ENCODE results near the gene PCDHGA7.
A peak's percentile ranks its signal among the peaks of the same experiment; 100 is the strongest.

Gene PCDHGA7

GRCh38 chr5:141422742-141423291 is 40.3 kb downstream of the PCDHGA7 start:
- H4K12ac ChIP-seq (ENCODE audit: low read depth, low read length), result no peak overlapping the region
- no peak overlapping the region for H2BK5ac ChIP-seq (ENCODE audit: low read depth, low read length, poor library complexity)
- no peak overlapping the region for H3K9ac ChIP-seq (ENCODE audit: low read length)
- H3K27me3 ChIP-seq (ENCODE audit: insufficient read depth, low read length), result no peaks in the 10 kb centered on the region
- H2AFZ ChIP-seq (ENCODE audit: insufficient read depth, low read length, poor library complexity), result no peak overlapping the region
- no CpG with 5 or more reads among the region's 42 CpGs for WGBS (ENCODE audit: extremely low coverage, insufficient coverage, insufficient read length)
- peak overlapping the region; percentile 42 for H3K4me3 ChIP-seq (ENCODE audit: low read depth, low read length)
- no peak overlapping the region for H3K4ac ChIP-seq (ENCODE audit: low read depth, low read length)
- H2BK120ac ChIP-seq (ENCODE audit: insufficient read depth, low read length, poor library complexity), result no peak overlapping the region
- H3K23ac ChIP-seq (ENCODE audit: low read length), result no peak overlapping the region
- H3K4me2 ChIP-seq (ENCODE audit: low read length), result no peak overlapping the region
- peaks cover 2 to 5% of the 10 kb centered on the region in 2 experiments for H3K4me1 ChIP-seq (ENCODE audit: control insufficient read depth in 1 of 2, insufficient read depth in 2 of 2, low read length in 2 of 2)
- DNase-seq, result no peak
- no peak overlapping the region for H3K27ac ChIP-seq (ENCODE audit: low read depth, low read length)
- no peak overlapping the region for H4K8ac ChIP-seq (ENCODE audit: low read depth, low read length)
- H3K14ac ChIP-seq (ENCODE audit: low read length), result no peak overlapping the region
- no peak overlapping the region for H4K91ac ChIP-seq (ENCODE audit: low read depth, low read length)
- H3K36me3 ChIP-seq (ENCODE audit: control insufficient read depth in 1 of 2, insufficient read depth in 2 of 2, low read length in 2 of 2), result peaks cover 47 to 52% of the 10 kb centered on the region in 2 experiments
- no peak overlapping the region for H2BK12ac ChIP-seq (ENCODE audit: low read length)
- H3K79me1 ChIP-seq (ENCODE audit: low read length), result peaks cover 1% of the 10 kb centered on the region
- peaks cover 49% of the 10 kb centered on the region for H3K9me3 ChIP-seq (ENCODE audit: insufficient read depth, low read depth, low read length)
- H3K79me2 ChIP-seq (ENCODE audit: control insufficient read depth, insufficient read depth, low read length, poor library complexity), result no peaks in the 10 kb centered on the region
- no peak overlapping the region for H3K18ac ChIP-seq (ENCODE audit: low read length)
- no peak overlapping the region for H2AK5ac ChIP-seq (ENCODE audit: low read length)

DNA sequence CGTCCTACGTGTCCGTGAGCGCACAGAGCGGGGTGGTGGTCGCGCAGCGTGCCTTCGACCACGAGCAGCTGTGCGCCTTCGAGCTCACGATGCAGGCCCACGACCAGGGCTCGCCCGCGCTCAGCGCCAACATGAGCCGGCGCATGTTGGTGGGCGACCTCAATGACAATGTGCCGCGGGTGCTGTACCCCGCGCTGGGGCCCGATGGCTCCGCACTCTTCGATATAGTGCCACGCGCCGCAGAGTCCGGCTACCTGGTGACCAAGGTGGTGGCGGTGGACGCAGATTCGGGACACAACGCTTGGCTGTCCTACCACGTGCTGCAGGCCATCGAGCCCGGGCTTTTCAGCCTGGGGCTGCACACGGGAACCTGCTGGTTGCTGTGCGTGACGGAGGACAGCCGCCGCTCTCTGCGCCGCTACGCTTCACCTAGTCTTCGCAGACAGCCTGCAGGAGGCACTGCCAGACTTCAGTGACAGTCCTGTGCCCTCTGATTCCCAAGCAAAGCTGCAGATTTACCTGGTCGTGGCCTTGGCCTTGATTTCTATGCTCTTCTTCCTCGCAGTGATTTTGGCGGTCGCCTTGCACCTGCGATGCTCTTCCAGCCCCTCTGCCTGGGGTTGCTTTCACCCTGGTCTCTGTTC is 45.4 kb downstream of the PCDHGA7 start:
- no peak overlapping the region for H3K23ac ChIP-seq (ENCODE audit: low read length)

DNA sequence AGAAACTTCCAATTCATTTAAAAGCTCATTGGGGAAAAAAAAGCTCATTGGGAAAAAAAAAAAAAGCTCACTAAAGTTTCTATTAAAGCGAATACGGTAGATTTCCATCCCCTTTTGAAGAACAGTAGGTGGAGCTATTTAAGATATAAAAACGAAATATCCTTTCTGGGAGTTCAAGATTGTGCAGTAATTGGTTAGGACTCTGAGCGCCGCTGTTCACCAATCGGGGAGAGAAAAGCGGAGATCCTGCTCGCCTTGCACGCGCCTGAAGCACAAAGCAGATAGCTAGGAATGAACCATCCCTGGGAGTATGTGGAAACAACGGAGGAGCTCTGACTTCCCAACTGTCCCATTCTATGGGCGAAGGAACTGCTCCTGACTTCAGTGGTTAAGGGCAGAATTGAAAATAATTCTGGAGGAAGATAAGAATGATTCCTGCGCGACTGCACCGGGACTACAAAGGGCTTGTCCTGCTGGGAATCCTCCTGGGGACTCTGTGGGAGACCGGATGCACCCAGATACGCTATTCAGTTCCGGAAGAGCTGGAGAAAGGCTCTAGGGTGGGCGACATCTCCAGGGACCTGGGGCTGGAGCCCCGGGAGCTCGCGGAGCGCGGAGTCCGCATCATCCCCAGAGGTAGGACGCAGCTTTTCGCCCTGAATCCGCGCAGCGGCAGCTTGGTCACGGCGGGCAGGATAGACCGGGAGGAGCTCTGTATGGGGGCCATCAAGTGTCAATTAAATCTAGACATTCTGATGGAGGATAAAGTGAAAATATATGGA is 48.0 kb downstream of the PCDHGA7 start, which contains the start of gene PCDHGA12:
Gene PCDHGA12 (plus strand): TSS at position 176 of the 782 bp plus-strand sequence. CDS start 253 bp downstream, at position 429.
- no peak within 1 kb of the TSS for H4K91ac ChIP-seq (ENCODE audit: low read depth, low read length)
- H3K4me1 ChIP-seq (ENCODE audit: control insufficient read depth in 1 of 2, insufficient read depth in 2 of 2, low read length in 2 of 2), result no peaks in the 10 kb centered on the region
- H3K27me3 ChIP-seq (ENCODE audit: insufficient read depth, low read length), result no peaks in the 10 kb centered on the region
- H3K9me3 ChIP-seq (ENCODE audit: insufficient read depth, low read depth, low read length), result peaks cover 37% of the 10 kb centered on the region
- no peak within 1 kb of the TSS for H3K14ac ChIP-seq (ENCODE audit: low read length)
- H4K8ac ChIP-seq (ENCODE audit: low read depth, low read length), result no peak within 1 kb of the TSS
- H3K18ac ChIP-seq (ENCODE audit: low read length), result no peak within 1 kb of the TSS
- peaks cover 34 to 42% of the 10 kb centered on the region in 2 experiments for H3K36me3 ChIP-seq (ENCODE audit: control insufficient read depth in 1 of 2, insufficient read depth in 2 of 2, low read length in 2 of 2)
- no peak within 1 kb of the TSS for H2AK5ac ChIP-seq (ENCODE audit: low read length)
- no peak within 1 kb of the TSS for H3K4me3 ChIP-seq (ENCODE audit: low read depth, low read length)
- H2BK120ac ChIP-seq (ENCODE audit: insufficient read depth, low read length, poor library complexity), result no peak within 1 kb of the TSS
- no peak within 1 kb of the TSS for H4K12ac ChIP-seq (ENCODE audit: low read depth, low read length)
- H3K4ac ChIP-seq (ENCODE audit: low read depth, low read length), result no peak within 1 kb of the TSS
- no peak within 1 kb of the TSS for H3K23ac ChIP-seq (ENCODE audit: low read length)
- WGBS (ENCODE audit: extremely low coverage, insufficient coverage, insufficient read length), result no CpG with 5 or more reads among the region's 33 CpGs
- H2BK5ac ChIP-seq (ENCODE audit: low read depth, low read length, poor library complexity), result no peak within 1 kb of the TSS
- H2BK12ac ChIP-seq (ENCODE audit: low read length), result no peak within 1 kb of the TSS
- no peak within 1 kb of the TSS for H3K9ac ChIP-seq (ENCODE audit: low read length)
- H3K4me2 ChIP-seq (ENCODE audit: low read length), result no peak within 1 kb of the TSS
- H2AFZ ChIP-seq (ENCODE audit: insufficient read depth, low read length, poor library complexity), result no peak within 1 kb of the TSS
- H3K79me1 ChIP-seq (ENCODE audit: low read length), result no peaks in the 10 kb centered on the region
- H3K79me2 ChIP-seq (ENCODE audit: control insufficient read depth, insufficient read depth, low read length, poor library complexity), result no peaks in the 10 kb centered on the region
- DNase-seq, result peak in 1 of 2 donors; percentile 12
- H3K27ac ChIP-seq (ENCODE audit: low read depth, low read length), result no peak within 1 kb of the TSS

More for the DNA sequence above, 45.4 kb downstream of the PCDHGA7 start:
- no peak overlapping the region for H3K27ac ChIP-seq (ENCODE audit: low read depth, low read length)
- no peaks in the 10 kb centered on the region for H3K27me3 ChIP-seq (ENCODE audit: insufficient read depth, low read length)
- H3K4ac ChIP-seq (ENCODE audit: low read depth, low read length), result no peak overlapping the region
- no peak overlapping the region for H3K14ac ChIP-seq (ENCODE audit: low read length)
- WGBS (ENCODE audit: extremely low coverage, insufficient coverage, insufficient read length), result no CpG with 5 or more reads among the region's 53 CpGs
- H3K79me2 ChIP-seq (ENCODE audit: control insufficient read depth, insufficient read depth, low read length, poor library complexity), result no peaks in the 10 kb centered on the region
- peaks cover 42% of the 10 kb centered on the region for H3K9me3 ChIP-seq (ENCODE audit: insufficient read depth, low read depth, low read length)
- no peak overlapping the region for H2AK5ac ChIP-seq (ENCODE audit: low read length)
- peaks cover 38 to 45% of the 10 kb centered on the region in 2 experiments for H3K36me3 ChIP-seq (ENCODE audit: control insufficient read depth in 1 of 2, insufficient read depth in 2 of 2, low read length in 2 of 2)
- no peak overlapping the region for H3K4me3 ChIP-seq (ENCODE audit: low read depth, low read length)
- no peaks in the 10 kb centered on the region for H3K79me1 ChIP-seq (ENCODE audit: low read length)
- no peak overlapping the region for H2AFZ ChIP-seq (ENCODE audit: insufficient read depth, low read length, poor library complexity)
- no peaks in the 10 kb centered on the region for H3K4me1 ChIP-seq (ENCODE audit: control insufficient read depth in 1 of 2, insufficient read depth in 2 of 2, low read length in 2 of 2)
- no peak overlapping the region for H2BK120ac ChIP-seq (ENCODE audit: insufficient read depth, low read length, poor library complexity)
- H4K91ac ChIP-seq (ENCODE audit: low read depth, low read length), result no peak overlapping the region
- H4K8ac ChIP-seq (ENCODE audit: low read depth, low read length), result no peak overlapping the region
- no peak overlapping the region for H2BK12ac ChIP-seq (ENCODE audit: low read length)
- no peak overlapping the region for H3K18ac ChIP-seq (ENCODE audit: low read length)
- DNase-seq, result no peak
- no peak overlapping the region for H2BK5ac ChIP-seq (ENCODE audit: low read depth, low read length, poor library complexity)
- no peak overlapping the region for H4K12ac ChIP-seq (ENCODE audit: low read depth, low read length)
- H3K4me2 ChIP-seq (ENCODE audit: low read length), result no peak overlapping the region
- H3K9ac ChIP-seq (ENCODE audit: low read length), result no peak overlapping the region

GRCh38 chr5:141431286-141431685 is 48.7 kb downstream of the PCDHGA7 start:
- Histone ChIP-seq H2BK12ac (ENCODE audit: low read length) (no peak overlapping the region), H2BK5ac (ENCODE audit: low read depth, low read length, poor library complexity) (no peak overlapping the region), H3K36me3 (ENCODE audit: control insufficient read depth in 1 of 2, insufficient read depth in 2 of 2, low read length in 2 of 2) (peaks cover 29 to 37% of the 10 kb centered on the region in 2 experiments), H3K4ac (ENCODE audit: low read depth, low read length) (no peak overlapping the region), H3K79me1 (ENCODE audit: low read length) (no peaks in the 10 kb centered on the region), H3K9me3 (ENCODE audit: insufficient read depth, low read depth, low read length) (peaks cover 35% of the 10 kb centered on the region), H4K12ac (ENCODE audit: low read depth, low read length) (no peak overlapping the region), H3K23ac (ENCODE audit: low read length) (no peak overlapping the region), H3K4me1 (ENCODE audit: control insufficient read depth in 1 of 2, insufficient read depth in 2 of 2, low read length in 2 of 2) (no peaks in the 10 kb centered on the region), H2BK120ac (ENCODE audit: insufficient read depth, low read length, poor library complexity) (no peak overlapping the region), H3K14ac (ENCODE audit: low read length) (no peak overlapping the region), H3K4me2 (ENCODE audit: low read length) (no peak overlapping the region), H3K4me3 (ENCODE audit: low read depth, low read length) (no peak overlapping the region), H3K27me3 (ENCODE audit: insufficient read depth, low read length) (no peaks in the 10 kb centered on the region), H3K27ac (ENCODE audit: low read depth, low read length) (no peak overlapping the region), H4K91ac (ENCODE audit: low read depth, low read length) (no peak overlapping the region), H2AFZ (ENCODE audit: insufficient read depth, low read length, poor library complexity) (no peak overlapping the region), H2AK5ac (ENCODE audit: low read length) (no peak overlapping the region), H3K79me2 (ENCODE audit: control insufficient read depth, insufficient read depth, low read length, poor library complexity) (no peaks in the 10 kb centered on the region), H3K9ac (ENCODE audit: low read length) (no peak overlapping the region), H4K8ac (ENCODE audit: low read depth, low read length) (no peak overlapping the region), H3K18ac (ENCODE audit: low read length) (no peak overlapping the region)
- no CpG with 5 or more reads among the region's 37 CpGs for WGBS (ENCODE audit: extremely low coverage, insufficient coverage, insufficient read length)
- DNase-seq, result no peak
